ENCODE measurements around the gene FGFR2.

GRCh38 chr10:121647401-121647800 lies 49.2 kb upstream of the FGFR2 start:
- TF ChIP-seq CTCF (IDR thresholded peaks at IDR 0.05 in 2 of 3, conservative IDR thresholded peaks at IDR 0.05 in 1 of 3; ENCODE audit: borderline replicate concordance in 1 of 3, insufficient read depth in 1 of 3, low read depth in 2 of 3, low read length in 2 of 3) (no peak), POLR2A (IDR thresholded peaks at IDR 0.05; ENCODE audit: borderline replicate concordance, extremely low read depth, insufficient read depth, insufficient read length) (no peak), EZH2 (IDR thresholded peaks at IDR 0.05) (no peak), POLR2AphosphoS5 (IDR thresholded peaks at IDR 0.05; ENCODE audit: low read depth, low read length) (no peak), ATF3 (IDR thresholded peaks at IDR 0.05) (no peak), RAD21 (IDR thresholded peaks at IDR 0.05; ENCODE audit: low read depth) (no peak), CEBPB (IDR thresholded peaks at IDR 0.05; ENCODE audit: low read depth) (no peak), ZFX (IDR thresholded peaks at IDR 0.05) (no peak), SIN3A (IDR thresholded peaks at IDR 0.05; ENCODE audit: low read depth) (no peak), MAX (IDR thresholded peaks at IDR 0.05) (no peak)
